Uterus (tissue), 4 donors: ENCODE data around the gene UNC119. TPM values are rescaled to one million over a fixed set of nuclear protein-coding genes. Genes with fewer than 3 reads are reported as not detected.
A peak's percentile ranks its signal among the peaks of the same experiment; 100 is the strongest.

Experiments
- DNase-seq, 2 donors: peaks; one replicate each; pipeline ENCODE4 v3.0.0-alpha.2; 2019 to 2020
- H3K27ac ChIP-seq, 2 donors: fragments of 200-600 bp; sonication (generic); 1 replicate in 1 of 2; 2 replicates in 1 of 2; pipeline ENCODE4 v1.5.1; 2016 to 2018
- H3K27me3 ChIP-seq, 2 donors: fragments of 200-600 bp; sonication (generic); one replicate each; pipeline ENCODE4 v1.5.1; 2018 to 2019; ENCODE audit warnings: control low read depth in 1 of 2
- H3K36me3 ChIP-seq, 2 donors: fragments of 200-600 bp; sonication (generic); one replicate each; pipeline ENCODE4 v1.5.1; 2019; ENCODE audit warnings: control low read depth in 1 of 2
- H3K4me1 ChIP-seq, 2 donors: fragments of 200-600 bp; sonication (generic); one replicate each; pipeline ENCODE4 v1.5.1; 2018 to 2019; ENCODE audit warnings: control low read depth in 1 of 2
- H3K4me3 ChIP-seq, 2 donors: fragments of 200-600 bp; sonication (generic); 1 replicate in 1 of 2; 2 replicates in 1 of 2; pipeline ENCODE4 v1.5.1; 2018 to 2019; ENCODE audit warnings: mild to moderate bottlenecking in 1 of 2
- H3K9me3 ChIP-seq, 2 donors: fragments of 200-600 bp; sonication (generic); one replicate each; pipeline ENCODE4 v1.5.1; 2019; ENCODE audit warnings: control low read depth in 1 of 2
- CTCF ChIP-seq, 4 experiments: fragments of 200-600 bp in 2 of 4; fragments of 450-650 bp in 2 of 4; sonication (generic) in 2 of 4; IDR thresholded peaks; one replicate each; pipeline ENCODE4 v1.5.1; 2016 to 2019; ENCODE audit warnings: antibody characterized with exemption in 4 of 4, mild to moderate bottlenecking in 2 of 4, moderate library complexity in 1 of 4
- POLR2A ChIP-seq, 2 donors: fragments of 450-650 bp; IDR thresholded peaks; one replicate each; pipeline ENCODE4 v1.6.1; 2016; ENCODE audit warnings: antibody characterized with exemption in 2 of 2, mild to moderate bottlenecking in 1 of 2, moderate library complexity in 1 of 2
- intact Hi-C: fragments of 100-400 bp; cut with DNase I; formaldehyde crosslinking; loops from one replicate; pipeline ENCODE4 v1.15.1; 2023; ENCODE audit warnings: low total_unique reads
- total RNA-seq, 4 donors: library from RNA; depleted of rRNA in 3 of 4; stranded (reverse); fragments of >200 nt in 3 of 4; gene quantifications; one replicate each; pipeline versions ENCODE4 v1.1.0 to v1.2.4, GENCODE V29; 2014 to 2023
- donor health status: DM: yes; HTN: yes; CAD: no.

UNC119 gene
- total RNA-seq, 4 donors from 2014 or later, result 4.1 to 28.5 (median 21.6) TPM

GRCh38 chr17:28547623-28548416 lies 4.6 kb downstream of the UNC119 start:
- peak; percentile 46 to 64 for DNase-seq
- Histone ChIP-seq H3K27ac (no peak overlapping the region), H3K27me3 (no peaks in the 10 kb centered on the region), H3K36me3 (no peaks in the 10 kb centered on the region), H3K4me1 (peaks cover 0 to 4% of the 10 kb centered on the region in 2 donors), H3K9me3 (no peaks in the 10 kb centered on the region), H3K4me3 (no peak overlapping the region)
- TF ChIP-seq POLR2A (IDR thresholded peaks at IDR 0.05) (no peak), CTCF (IDR thresholded peaks at IDR 0.05) (peak; percentile 50 to 77 (median 68))
- intact Hi-C loops, result loop anchor here (10.0 kb wide), 1 partner anchor 67 kb away; the partner anchor contains the start of gene RSKR

- DNase-seq, result no peak
- Histone ChIP-seq H3K27ac (no peak overlapping the region), H3K4me1 (peaks cover 0 to 4% of the 10 kb centered on the region in 2 donors), H3K9me3 (no peaks in the 10 kb centered on the region), H3K27me3 (no peaks in the 10 kb centered on the region), H3K36me3 (no peaks in the 10 kb centered on the region), H3K4me3 (no peak overlapping the region)
- TF ChIP-seq CTCF (IDR thresholded peaks at IDR 0.05) (no peak), POLR2A (IDR thresholded peaks at IDR 0.05) (no peak)
- intact Hi-C loops, result loop anchor here (10.0 kb wide), 1 partner anchor 68 kb away; the partner anchor contains the start of gene RSKR
Observed at GRCh38 chr17:28547096-28547622, 5.3 kb downstream of the UNC119 start.

- no peak overlapping the region for H3K4me3 ChIP-seq
- no peaks in the 10 kb centered on the region for H3K9me3 ChIP-seq
- no peak for DNase-seq
- intact Hi-C loops, result loop anchor here (10.0 kb wide), 1 partner anchor 69 kb away; the partner anchor contains the start of gene RSKR
- no peaks in the 10 kb centered on the region for H3K27me3 ChIP-seq
- no peak overlapping the region for H3K27ac ChIP-seq
- H3K4me1 ChIP-seq, result no peaks in the 10 kb centered on the region
- H3K36me3 ChIP-seq, result no peaks in the 10 kb centered on the region
- no peak for TF ChIP-seq POLR2A (IDR thresholded peaks at IDR 0.05)
- no peak for TF ChIP-seq CTCF (IDR thresholded peaks at IDR 0.05)
Observed at GRCh38 chr17:28545787-28546415, 6.5 kb downstream of the UNC119 start.

- Histone ChIP-seq H3K4me1 (no peaks in the 10 kb centered on the region), H3K9me3 (no peaks in the 10 kb centered on the region), H3K36me3 (no peaks in the 10 kb centered on the region), H3K27ac (no peak overlapping the region), H3K4me3 (no peak overlapping the region), H3K27me3 (no peaks in the 10 kb centered on the region)
- intact Hi-C loops, result loop anchor here (10.0 kb wide), 1 partner anchor 70 kb away; the partner anchor contains the start of gene RSKR
- DNase-seq, result no peak
- TF ChIP-seq POLR2A (IDR thresholded peaks at IDR 0.05), result no peak
- TF ChIP-seq CTCF (IDR thresholded peaks at IDR 0.05), result no peak
Observed at GRCh38 chr17:28545141-28545503, 7.3 kb downstream of the UNC119 start.
